ENCODE data around the gene MPRIP. TPM values are rescaled to one million over a fixed set of nuclear protein-coding genes. Genes with fewer than 3 reads are reported as not detected.

Gene MPRIP
- total RNA-seq, 2 donors from 2014 or later, result 235 to 252 TPM

DNA sequence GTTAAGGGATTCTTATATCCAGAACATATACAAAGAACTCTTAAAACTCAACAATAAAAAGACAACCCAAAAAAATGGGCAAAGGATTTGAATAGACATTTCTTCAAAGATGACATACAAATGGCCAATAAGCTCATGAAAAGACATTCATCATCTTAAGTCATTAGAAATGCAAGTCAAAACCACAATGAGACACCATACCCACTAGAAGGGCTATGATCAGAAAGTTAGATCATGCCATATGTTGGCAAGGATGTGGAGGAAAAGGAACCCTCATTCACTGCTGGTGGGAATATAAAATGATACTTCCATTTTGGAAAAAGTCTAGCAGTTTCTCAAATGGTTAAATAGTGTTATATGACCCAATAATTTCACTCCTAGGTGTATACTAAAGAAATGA, 154.5 kb downstream of the MPRIP start:
- Histone ChIP-seq H3K27ac (no peak overlapping the region), H3K4me3 (no peak overlapping the region), H3K9me3 (no peaks in the 10 kb centered on the region), H3K4me1 (ENCODE audit: control insufficient read depth in 1 of 2, low read depth in 2 of 2) (peaks cover 3 to 4% of the 10 kb centered on the region in 2 donors), H3K36me3 (no peaks in the 10 kb centered on the region), H3K27me3 (replicated peaks; ENCODE audit: insufficient read depth) (no peaks in the 10 kb centered on the region)
- ATAC-seq (ENCODE audit: insufficient number of reproducible peaks, low FRiP score, low read depth), result no peak
- TF ChIP-seq, protein P1, sequence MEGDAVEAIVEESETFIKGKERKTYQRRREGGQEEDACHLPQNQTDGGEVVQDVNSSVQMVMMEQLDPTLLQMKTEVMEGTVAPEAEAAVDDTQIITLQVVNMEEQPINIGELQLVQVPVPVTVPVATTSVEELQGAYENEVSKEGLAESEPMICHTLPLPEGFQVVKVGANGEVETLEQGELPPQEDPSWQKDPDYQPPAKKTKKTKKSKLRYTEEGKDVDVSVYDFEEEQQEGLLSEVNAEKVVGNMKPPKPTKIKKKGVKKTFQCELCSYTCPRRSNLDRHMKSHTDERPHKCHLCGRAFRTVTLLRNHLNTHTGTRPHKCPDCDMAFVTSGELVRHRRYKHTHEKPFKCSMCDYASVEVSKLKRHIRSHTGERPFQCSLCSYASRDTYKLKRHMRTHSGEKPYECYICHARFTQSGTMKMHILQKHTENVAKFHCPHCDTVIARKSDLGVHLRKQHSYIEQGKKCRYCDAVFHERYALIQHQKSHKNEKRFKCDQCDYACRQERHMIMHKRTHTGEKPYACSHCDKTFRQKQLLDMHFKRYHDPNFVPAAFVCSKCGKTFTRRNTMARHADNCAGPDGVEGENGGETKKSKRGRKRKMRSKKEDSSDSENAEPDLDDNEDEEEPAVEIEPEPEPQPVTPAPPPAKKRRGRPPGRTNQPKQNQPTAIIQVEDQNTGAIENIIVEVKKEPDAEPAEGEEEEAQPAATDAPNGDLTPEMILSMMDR (IDR thresholded peaks at IDR 0.05), result no peak
- no peak for DNase-seq (ENCODE audit: low spot score)

DNA sequence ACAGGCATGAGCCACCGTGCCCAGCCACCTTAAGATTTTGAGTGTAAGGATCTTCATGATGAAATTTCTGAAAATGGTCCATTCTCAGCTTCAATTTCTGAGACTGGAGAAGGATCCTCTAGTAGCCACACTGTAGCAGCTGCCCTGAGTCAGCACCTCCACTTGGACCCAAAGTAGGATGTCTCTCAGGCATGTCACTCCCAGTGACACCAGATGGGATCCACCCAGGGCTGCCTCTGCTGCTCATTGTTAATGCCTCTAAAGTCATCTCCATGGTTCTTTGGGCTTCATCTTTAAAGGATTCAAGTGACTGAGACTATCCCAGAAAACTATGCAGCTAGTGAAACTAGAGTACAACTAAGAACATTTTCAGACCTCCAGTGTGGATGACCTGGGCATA, 156.0 kb downstream of the MPRIP start:
- Histone ChIP-seq H3K27me3 (replicated peaks; ENCODE audit: insufficient read depth) (no peaks in the 10 kb centered on the region), H3K4me1 (ENCODE audit: control insufficient read depth in 1 of 2, low read depth in 2 of 2) (peaks cover 0 to 4% of the 10 kb centered on the region in 2 donors), H3K27ac (no peak overlapping the region), H3K9me3 (no peaks in the 10 kb centered on the region), H3K4me3 (no peak overlapping the region), H3K36me3 (no peaks in the 10 kb centered on the region)
- TF ChIP-seq, protein P1 (IDR thresholded peaks at IDR 0.05), result no peak
- DNase-seq (ENCODE audit: low spot score) (no peak), ATAC-seq (ENCODE audit: insufficient number of reproducible peaks, low FRiP score, low read depth) (no peak)

DNA sequence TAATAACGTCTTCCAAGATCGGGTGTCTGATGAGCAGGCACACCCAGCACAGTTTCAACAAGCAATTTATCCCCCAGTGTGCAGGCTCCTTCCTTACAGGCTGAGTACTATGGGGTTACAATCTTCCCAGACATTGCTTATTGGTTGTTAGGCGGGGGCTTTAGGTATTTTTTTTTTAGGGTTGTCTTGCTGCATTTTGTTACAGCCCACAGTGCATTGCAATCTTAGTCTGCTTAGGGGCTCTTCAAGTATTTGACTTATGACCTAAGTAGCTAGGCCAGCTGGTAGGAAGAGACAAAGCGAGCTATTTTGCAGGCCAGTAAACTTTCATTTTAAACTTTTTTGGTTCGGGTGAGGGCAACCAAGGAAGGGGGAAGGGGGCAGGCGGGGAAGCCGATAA, 158.1 kb downstream of the MPRIP start:
- DNase-seq (ENCODE audit: low spot score) (no peak), ATAC-seq (ENCODE audit: insufficient number of reproducible peaks, low FRiP score, low read depth) (no peak)
- H3K36me3 ChIP-seq, result no peaks in the 10 kb centered on the region
- H3K4me1 ChIP-seq (ENCODE audit: control insufficient read depth in 1 of 2, low read depth in 2 of 2), result peaks cover 18 to 24% of the 10 kb centered on the region in 2 donors
- H3K9me3 ChIP-seq, result no peaks in the 10 kb centered on the region
- TF ChIP-seq, protein P1 (IDR thresholded peaks at IDR 0.05), result no peak
- no peaks in the 10 kb centered on the region for H3K27me3 ChIP-seq (replicated peaks; ENCODE audit: insufficient read depth)
- no peak overlapping the region for H3K4me3 ChIP-seq
- no peak overlapping the region for H3K27ac ChIP-seq

DNA sequence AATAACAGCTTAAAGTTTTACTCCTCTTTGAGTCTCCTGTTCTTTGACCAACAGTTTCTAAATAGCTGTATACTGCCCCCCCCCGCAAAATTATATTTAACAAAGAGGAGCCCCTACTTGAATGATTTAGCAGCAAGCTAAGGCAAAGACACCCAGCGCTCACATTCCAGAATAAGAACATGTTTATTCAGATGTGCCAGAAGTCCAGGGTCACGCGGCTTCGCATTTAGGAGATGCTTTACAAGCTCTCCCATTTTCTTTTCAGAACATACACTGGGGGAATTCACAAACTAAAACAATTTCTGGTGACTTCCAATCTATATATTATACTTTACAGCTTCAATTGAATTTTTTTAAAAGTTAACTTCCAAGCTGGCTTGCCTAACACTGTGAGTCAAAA, 158.6 kb downstream of the MPRIP start:
- DNase-seq (ENCODE audit: low spot score) (no peak), ATAC-seq (ENCODE audit: insufficient number of reproducible peaks, low FRiP score, low read depth) (no peak)

DNA sequence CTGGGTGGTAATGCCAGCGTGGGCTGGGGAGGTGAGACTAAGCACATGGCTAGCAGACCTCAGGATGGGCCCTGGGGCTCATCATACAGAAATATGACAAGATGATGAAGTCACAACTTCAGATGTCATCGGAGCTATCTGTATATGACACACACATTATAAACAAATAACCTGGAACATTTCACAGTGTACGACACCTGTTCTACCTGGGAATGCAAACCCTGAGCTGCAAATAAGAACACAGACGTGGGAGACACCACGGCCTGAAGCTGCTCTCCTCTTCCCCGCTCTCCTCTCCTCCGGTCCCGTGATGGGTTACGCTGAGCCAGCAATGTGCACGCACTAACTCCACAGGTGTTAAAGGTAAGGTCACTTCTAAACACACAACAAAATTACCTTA, 159.0 kb downstream of the MPRIP start:
- TF ChIP-seq, protein P1 (IDR thresholded peaks at IDR 0.05), result no peak
- no peak overlapping the region for H3K27ac ChIP-seq
- H3K4me1 ChIP-seq (ENCODE audit: control insufficient read depth in 1 of 2, low read depth in 2 of 2), result peaks cover 18 to 34% of the 10 kb centered on the region in 2 donors
- ATAC-seq (ENCODE audit: insufficient number of reproducible peaks, low FRiP score, low read depth) (no peak), DNase-seq (ENCODE audit: low spot score) (no peak)
- H3K4me3 ChIP-seq, result no peak overlapping the region
- H3K36me3 ChIP-seq, result no peaks in the 10 kb centered on the region
- H3K9me3 ChIP-seq, result no peaks in the 10 kb centered on the region
- H3K27me3 ChIP-seq (replicated peaks; ENCODE audit: insufficient read depth), result no peaks in the 10 kb centered on the region

More for the DNA sequence above, 158.6 kb downstream of the MPRIP start:
- Histone ChIP-seq H3K36me3 (no peaks in the 10 kb centered on the region), H3K27ac (no peak overlapping the region), H3K27me3 (replicated peaks; ENCODE audit: insufficient read depth) (no peaks in the 10 kb centered on the region), H3K9me3 (no peaks in the 10 kb centered on the region), H3K4me3 (no peak overlapping the region), H3K4me1 (ENCODE audit: control insufficient read depth in 1 of 2, low read depth in 2 of 2) (peaks cover 18 to 30% of the 10 kb centered on the region in 2 donors)
- TF ChIP-seq, protein P1 (IDR thresholded peaks at IDR 0.05), result no peak
